NCI-H446 (cell line): ENCODE measurements around the gene PAXIP1.
"Not testable (repeated sequence)": the region's sequence is repeated elsewhere in the genome, so short reads cannot be mapped to it uniquely, and the experiment has no call there.

Experiments used
- DNase-seq, 2 experiments: peaks; one replicate each; lab custom pipeline; 2025; lab: John Stamatoyannopoulos, UW

PAXIP1 gene

DNA sequence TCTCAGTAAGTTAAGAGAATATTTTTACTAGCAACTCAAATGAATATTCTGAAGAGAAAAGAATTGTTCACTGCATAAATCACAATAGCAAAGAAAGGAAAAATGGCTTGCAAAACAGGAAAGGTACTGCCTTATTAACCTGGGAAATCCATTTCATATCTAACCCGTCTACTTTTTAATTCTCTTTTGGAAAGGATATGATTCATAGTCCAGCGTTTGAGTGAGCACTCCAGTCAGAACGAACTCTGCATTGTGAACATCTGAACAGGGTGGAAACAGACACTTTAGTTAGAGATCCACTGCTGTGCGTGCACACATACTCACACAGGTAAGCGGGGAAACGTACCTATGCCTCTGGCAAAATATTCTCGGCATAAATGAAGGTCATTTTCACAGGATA is 56.8 kb downstream of the PAXIP1 start:
- no peak for DNase-seq

DNA sequence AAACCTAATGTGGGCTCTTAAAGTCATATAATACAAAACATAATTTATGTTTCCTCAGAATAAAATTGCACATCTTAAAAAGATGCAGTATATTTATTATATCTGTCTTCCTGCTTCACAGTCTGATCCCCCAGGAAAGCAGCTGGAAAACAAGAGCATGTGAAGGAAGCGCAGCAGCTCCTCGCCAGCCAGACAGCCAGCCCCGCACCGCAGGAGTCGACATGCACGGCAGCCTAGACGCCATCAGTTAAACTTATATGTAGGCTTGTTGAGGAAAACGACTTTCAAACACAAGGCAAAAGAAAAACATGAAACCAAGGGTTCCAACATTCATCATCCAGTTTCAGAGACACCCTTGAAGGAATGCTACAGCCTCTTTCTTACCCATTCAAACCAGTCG is 59.0 kb downstream of the PAXIP1 start:
- DNase-seq = no peak

DNA sequence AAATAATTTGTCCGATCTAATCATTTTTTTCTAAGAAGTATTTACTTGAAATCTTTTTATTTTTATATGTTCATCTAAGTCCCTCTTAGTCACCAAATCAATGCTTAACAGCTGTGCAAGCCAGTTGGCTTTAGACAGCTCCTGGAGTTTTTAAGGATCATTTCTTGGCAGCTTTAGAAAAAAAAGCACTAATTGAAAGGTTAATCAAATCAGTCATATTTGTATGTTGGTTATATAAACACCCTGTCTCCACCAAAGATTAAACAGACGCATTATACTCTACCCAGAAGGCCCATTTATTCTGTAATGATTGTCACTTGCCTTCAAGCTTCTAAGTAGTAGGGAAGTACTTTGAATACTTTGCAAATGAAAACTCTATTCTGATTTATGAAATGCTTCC is 60.2 kb downstream of the PAXIP1 start:
- no peak for DNase-seq

- no peak for DNase-seq
Measured at GRCh38 chr7:154937837-154938236, 65.1 kb downstream of the PAXIP1 start.

DNA sequence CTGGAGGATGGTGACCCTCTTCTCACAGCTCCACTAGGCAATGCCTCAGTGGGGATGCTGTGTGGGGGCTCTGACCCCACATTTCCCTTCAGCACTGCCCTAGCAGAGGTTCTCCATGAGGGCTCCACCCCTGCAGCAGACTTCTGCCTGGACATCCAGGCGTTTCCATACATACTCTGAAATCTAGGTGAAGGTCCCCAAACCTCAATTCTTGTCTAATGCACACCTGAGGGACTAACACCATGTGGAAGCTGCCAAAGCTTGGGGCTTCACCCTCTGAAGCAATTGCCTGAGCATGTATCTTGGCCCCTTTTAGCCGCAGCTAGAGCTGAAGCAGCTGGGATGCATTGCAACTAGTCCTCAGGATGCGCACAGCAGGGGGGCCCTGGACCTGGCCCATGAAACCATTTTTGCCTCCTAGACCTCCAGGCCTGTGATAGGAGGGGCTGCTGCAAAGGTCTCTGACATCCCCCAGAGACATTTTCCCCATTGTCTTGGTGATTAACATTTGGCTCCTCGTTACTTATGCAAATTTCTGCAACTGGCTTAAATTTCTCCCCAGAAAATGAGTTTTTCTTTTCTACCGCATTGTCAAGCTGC is 68.5 kb downstream of the PAXIP1 start:
- not testable (repeated sequence) for DNase-seq

DNA sequence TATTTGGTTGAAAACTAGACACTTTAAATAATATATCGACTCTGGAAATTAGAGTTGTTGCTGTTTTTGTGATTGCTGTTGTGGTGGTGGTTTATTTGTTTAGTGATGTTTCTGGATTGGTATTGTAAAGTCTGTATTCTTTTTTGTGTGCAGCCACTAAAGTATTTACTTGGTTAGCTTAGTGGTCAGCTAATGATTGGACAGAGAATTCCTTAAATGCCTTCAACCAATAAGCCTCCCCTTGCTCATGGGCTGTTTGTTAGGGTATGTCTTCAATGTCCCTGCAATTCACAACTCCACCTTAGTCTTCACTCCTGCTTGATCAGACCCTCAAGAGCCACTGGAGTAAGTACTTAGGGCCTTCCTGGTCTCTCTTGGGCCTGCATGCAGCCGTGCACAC is 71.0 kb downstream of the PAXIP1 start:
- DNase-seq = no peak

GRCh38 chr7:154929006-154929726 is 73.8 kb downstream of the PAXIP1 start:
- DNase-seq = no peak

DNA sequence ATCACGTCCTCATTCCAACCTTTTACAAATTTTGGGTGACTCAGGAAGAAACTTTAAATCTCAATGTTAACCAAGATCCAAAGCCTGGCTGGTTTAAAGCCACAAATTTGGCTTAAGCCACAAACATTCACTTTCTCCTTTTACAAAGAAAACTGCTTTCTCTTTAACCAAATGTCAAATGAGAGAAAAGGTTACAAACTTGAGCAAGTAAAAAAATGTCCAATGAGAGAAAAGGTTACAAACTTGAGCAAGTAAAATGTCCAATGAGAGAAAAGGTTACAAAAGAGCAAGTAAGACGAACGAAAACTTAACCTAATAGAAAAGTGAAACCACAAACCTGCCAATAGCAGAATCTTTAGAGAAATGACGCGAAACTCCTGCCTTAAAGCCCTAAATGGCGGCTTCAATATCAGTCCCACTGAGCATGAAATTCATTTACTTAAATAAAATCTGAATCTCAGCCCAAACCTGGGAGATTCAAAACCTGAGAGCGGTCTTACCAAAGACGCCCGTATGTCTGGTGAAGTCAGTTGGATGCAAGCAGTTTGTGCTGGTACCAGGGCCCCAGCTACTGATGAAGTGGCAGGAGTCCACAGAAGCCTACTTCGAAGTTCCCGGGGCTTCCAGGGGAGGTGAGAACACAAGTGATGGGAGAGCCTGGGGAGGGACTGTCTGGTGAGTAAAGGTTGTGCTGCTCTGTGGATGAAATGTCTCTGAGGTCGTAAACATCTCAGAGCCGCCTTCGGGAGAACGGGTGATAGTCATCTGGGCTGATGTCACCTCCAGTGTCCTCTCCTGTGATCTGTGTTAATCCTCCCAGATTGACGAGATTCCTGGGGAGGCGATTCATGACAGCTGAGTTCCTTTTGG is 74.6 kb downstream of the PAXIP1 start:
- peak in 1 of 2 experiments; percentile 27 for DNase-seq

- DNase-seq = peak; percentile 17 to 73
Measured at GRCh38 chr7:154927624-154928125, 75.2 kb downstream of the PAXIP1 start.

DNA sequence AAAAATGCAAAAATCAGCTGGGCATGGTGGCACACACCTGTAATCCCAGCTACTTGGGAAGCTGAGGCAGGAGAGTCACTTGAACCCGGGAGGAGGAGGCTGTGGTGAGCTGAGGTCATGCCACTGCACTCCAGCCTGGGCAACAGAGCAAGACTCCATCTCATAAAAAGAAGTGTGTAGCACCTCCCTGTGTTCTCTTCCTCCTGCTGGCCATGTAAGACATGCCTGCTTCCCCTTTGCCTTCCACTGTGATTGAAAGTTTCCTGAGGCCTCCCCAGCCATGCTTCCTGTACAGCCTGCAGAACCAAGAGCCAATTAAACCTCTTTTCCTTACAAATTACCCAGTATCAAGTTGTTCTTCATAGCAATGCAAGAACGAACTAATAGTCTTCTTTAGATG is 80.5 kb downstream of the PAXIP1 start:
- DNase-seq = not testable (repeated sequence)

GRCh38 chr7:154919344-154920225 is 83.3 kb downstream of the PAXIP1 start:
- no peak for DNase-seq

GRCh38 chr7:154918741-154919140 is 84.2 kb downstream of the PAXIP1 start:
- DNase-seq = no peak

DNA sequence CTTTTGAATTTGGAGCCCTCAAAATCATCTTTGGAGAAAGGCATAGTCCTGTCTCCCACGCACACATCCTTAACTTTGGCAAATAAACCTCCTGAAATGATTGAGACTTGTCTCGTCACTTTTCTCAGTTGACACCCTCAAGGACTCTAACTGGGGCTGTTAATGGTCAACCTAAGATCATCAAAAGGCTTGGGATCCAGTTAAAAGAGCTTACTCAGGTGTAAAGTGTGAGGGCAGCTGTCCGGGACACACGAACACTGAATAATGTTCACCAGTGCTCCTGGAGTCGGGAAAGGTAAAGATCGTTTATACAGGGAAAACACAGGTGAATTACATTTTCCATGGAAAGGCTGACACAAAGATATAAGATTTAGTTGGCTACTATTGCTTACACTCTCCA is 84.7 kb downstream of the PAXIP1 start:
- DNase-seq = no peak

DNA sequence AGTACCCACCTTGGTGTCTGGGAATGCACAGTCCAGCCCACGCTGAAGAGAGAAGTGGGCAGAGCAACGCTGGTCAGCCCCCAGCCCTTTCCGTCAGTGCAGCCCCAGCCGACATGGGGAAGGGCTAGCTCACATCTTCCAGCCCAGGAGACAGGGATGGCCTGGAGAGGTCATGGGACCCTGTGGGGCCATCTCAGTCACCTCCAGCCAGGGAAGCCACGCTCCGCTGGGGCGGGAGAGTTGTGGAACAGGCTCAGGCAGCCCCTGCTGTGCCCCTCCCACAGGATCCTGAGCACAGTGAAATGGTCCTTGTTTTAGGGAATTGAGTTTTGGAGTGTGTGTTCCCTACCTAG is 85.1 kb downstream of the PAXIP1 start:
- no peak for DNase-seq

DNA sequence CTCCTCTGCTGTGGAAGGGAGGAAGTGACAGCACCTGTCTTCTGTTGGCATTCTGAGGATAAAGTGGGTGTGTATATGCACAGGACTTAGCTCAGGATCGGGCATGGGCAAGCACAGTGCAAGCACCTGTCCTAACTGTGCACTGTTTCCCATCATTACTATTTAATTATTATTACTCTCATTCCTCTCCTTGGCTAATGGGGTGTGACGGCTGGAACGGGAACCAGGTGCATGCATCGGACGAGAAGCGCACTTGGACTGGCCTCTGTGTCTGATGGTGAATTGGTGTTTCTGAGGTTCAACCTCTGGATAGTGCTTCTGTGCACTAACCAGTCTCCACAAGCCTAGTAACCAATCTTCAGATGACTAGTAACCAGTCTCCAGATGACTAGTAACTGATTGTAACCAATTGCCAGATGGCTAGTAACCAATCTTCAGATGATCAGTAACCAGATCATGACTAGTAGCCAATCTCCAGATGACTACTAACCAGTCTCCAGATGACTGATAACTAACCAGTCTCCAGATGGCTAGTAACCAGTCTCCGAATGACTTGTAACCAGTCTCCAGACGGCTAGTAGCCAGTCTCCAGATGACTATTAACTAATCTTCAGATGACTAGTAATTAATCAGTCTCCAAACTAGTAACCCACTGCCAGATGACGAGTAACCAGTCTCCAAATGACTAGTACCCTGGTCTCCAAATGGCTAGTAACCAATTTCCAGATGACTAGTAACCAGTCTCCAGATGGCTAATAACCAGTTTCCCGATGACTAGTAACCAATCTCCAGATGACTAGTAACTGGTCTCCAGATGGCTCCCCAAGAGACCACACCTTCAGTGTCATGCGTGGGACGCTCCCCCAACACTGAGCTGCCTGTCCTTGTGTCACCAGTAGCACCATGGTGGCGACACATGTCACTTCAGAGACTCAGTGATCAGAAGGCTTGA is 85.8 kb downstream of the PAXIP1 start:
- no peak for DNase-seq

DNA sequence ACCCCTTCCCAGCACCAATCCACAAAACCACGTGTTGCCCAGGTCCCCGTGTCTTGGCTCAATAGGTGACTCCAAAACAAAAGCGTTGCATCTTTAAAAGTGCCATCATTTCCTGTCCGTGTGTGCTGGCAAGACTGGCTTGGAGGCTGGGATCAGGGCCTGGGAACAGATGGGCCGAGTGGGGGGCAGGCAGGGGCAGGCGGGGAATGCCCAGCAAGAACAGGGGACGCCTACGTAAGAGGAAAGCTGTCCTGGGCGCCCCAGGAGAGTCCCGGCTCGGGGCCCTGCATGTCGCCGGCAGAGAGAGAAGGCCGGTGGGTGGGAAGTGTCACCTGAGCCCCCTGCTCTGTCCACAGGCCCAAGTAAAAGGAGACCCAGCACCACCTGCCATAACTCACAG is 86.5 kb downstream of the PAXIP1 start:
- no peak for DNase-seq

DNA sequence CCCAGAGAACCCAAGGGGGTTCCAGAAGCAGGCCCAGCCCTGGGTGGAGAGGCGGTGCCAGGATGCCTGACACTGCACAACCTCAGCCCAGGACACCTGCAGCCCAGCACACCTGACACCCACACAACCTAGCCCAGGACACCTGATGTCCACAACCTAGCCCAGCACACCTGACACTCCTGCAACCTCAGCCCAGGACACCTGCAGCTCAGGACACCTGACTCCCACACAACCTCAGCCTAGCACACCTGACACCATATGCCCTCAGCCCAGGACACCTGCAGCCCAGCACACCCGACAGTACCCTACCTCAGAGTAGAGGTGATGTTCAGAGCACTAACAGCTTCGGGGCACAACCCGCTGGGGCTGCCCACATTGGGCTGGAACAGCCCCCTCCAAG is 87.3 kb downstream of the PAXIP1 start:
- DNase-seq = no peak

DNA sequence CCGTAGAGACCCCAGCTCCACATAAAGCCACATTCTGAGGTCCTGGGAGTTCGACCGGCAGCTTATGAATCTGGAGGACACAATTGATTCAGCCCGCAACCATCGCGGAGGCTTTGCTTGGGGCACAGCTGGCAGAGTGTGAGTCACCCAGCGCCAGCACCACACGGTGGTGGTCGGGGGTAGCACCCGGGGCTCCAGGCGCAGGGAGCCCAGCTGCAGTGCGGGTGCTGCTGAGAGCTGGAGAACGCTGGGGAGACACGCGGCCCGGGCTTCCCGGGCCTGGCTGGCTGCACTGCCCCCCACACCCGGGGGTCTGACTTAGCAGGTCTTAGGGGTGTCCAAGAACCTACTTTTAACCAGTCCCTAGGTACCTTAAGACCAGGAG is 87.9 kb downstream of the PAXIP1 start:
- no peak for DNase-seq

GRCh38 chr7:154914308-154914995 is 88.5 kb downstream of the PAXIP1 start:
- DNase-seq = no peak
